ENCODE measurements around the gene ZHX3. TPM values are rescaled to one million over a fixed set of nuclear protein-coding genes. Genes with fewer than 3 reads are reported as not detected.

Gene ZHX3
- total and polyA plus RNA-seq, 2 donors (not counting 1 experiment from before 2014, with no cell fraction given), result 4.3 to 22.2 TPM

DNA sequence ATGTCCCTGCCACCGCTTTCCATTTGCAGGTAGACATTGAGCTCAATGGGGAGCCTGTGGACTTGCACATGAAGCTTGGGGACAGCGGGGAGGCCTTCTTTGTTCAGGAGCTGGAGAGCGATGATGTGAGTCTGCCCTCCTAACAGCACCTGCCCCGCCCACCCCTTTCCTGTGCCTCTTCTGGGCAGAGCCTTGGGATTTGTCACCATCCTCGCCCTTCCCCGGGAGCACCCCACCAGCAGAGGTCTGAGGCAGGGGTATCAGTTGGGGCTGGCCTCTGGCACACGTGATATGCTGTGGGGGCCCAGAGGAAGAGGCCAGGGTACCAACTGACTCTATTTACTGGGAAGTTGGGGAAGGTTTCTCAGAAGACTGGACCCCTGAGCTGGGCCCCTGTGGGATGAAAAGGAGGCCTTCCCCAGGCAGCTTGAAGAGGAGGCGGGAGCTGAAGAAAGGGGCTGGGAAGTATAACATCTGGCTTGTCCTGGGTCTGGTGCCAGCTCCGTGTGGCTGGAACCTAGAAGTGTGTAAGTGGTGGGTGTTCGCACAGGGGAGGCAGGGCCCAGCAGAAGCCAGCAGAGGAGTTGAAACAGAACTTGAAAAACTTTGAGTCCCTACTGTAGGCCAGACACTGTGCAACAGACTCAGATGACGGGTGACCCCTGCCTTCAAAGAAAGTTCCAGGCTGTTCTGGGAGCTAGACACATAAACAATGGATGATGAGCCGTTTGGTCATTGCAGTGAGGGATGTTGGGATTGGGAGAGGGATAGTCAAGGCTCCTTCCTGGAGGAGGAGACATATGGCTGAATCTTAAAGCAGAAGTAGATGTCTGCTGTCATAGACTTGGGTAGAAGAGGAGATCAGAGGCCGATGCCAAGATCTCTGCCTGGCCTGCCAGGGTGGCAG lies 30.2 kb upstream of the ZHX3 start:
- TF ChIP-seq, protein P1, sequence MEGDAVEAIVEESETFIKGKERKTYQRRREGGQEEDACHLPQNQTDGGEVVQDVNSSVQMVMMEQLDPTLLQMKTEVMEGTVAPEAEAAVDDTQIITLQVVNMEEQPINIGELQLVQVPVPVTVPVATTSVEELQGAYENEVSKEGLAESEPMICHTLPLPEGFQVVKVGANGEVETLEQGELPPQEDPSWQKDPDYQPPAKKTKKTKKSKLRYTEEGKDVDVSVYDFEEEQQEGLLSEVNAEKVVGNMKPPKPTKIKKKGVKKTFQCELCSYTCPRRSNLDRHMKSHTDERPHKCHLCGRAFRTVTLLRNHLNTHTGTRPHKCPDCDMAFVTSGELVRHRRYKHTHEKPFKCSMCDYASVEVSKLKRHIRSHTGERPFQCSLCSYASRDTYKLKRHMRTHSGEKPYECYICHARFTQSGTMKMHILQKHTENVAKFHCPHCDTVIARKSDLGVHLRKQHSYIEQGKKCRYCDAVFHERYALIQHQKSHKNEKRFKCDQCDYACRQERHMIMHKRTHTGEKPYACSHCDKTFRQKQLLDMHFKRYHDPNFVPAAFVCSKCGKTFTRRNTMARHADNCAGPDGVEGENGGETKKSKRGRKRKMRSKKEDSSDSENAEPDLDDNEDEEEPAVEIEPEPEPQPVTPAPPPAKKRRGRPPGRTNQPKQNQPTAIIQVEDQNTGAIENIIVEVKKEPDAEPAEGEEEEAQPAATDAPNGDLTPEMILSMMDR (IDR thresholded peaks at IDR 0.05), result no peak
- no peak for TF ChIP-seq EZH2 (IDR thresholded peaks at IDR 0.05; ENCODE audit: borderline replicate concordance, insufficient read depth, low read depth, low read length, poor library complexity, severe bottlenecking)
- DNase-seq (no peak), ATAC-seq (ENCODE audit: low read depth) (no peak)
- Histone ChIP-seq H3K4me3 (ENCODE audit: control extremely low read depth in 1 of 5, extremely low read depth in 1 of 5, insufficient read depth in 1 of 5, low read depth in 2 of 5, low read length in 4 of 5) (no peak overlapping the region), H3K4me2 (replicated peaks; ENCODE audit: low read depth, low read length, poor library complexity, severe bottlenecking) (no peak overlapping the region), H3K27ac (ENCODE audit: low read length in 2 of 2) (no peak overlapping the region), H2AFZ (ENCODE audit: insufficient read depth, low read depth, low read length, poor library complexity, severe bottlenecking) (no peak overlapping the region), H4K20me1 (ENCODE audit: control insufficient read depth, insufficient read depth, low read length, poor library complexity, severe bottlenecking) (no peaks in the 10 kb centered on the region), H3K9me3 (ENCODE audit: control extremely low read depth in 1 of 3, control insufficient read depth in 2 of 3, insufficient read depth in 1 of 3, low read length in 2 of 3) (no peaks in the 10 kb centered on the region), H3K36me3 (replicated peaks in 1 of 2; ENCODE audit: control extremely low read depth in 1 of 2, control insufficient read depth in 1 of 2, extremely low read depth in 1 of 2, insufficient read depth in 2 of 2, low read length in 1 of 2) (no peaks in the 10 kb centered on the region), H3K9ac (ENCODE audit: low read length) (no peak overlapping the region), H3K27me3 (replicated peaks in 1 of 4; ENCODE audit: control extremely low read depth in 1 of 4, control insufficient read depth in 3 of 4, insufficient read depth in 4 of 4, low read length in 3 of 4) (no peaks in the 10 kb centered on the region), H3K4me1 (ENCODE audit: control insufficient read depth in 2 of 2, insufficient read depth in 2 of 2, low read length in 2 of 2) (no peaks in the 10 kb centered on the region), H3K79me2 (ENCODE audit: control insufficient read depth, insufficient read depth, low read length) (no peaks in the 10 kb centered on the region)
- intact Hi-C loops (cut with micrococcal nuclease), result no loop called here
- ChIA-PET POLR2A (no interaction called here), CTCF (interaction anchor here (1.2 to 1.6 kb wide), 3 partner anchors 175 to 382 kb away, joined by 3 to 5 read pairs (median 5); no protein-coding TSS in a partner anchor)
- Mint-ChIP-seq H3K27me3 (peaks cover 8% of the 10 kb centered on the region), H3K9me3 (ENCODE audit: insufficient read depth) (no peaks in the 10 kb centered on the region), H3K27ac (no peak overlapping the region), H3K4me1 (no peaks in the 10 kb centered on the region), H3K4me3 (no peak overlapping the region)
- 87% methylated on average over 11 of the region's 13 CpGs for WGBS (ENCODE audit: insufficient coverage)

DNA sequence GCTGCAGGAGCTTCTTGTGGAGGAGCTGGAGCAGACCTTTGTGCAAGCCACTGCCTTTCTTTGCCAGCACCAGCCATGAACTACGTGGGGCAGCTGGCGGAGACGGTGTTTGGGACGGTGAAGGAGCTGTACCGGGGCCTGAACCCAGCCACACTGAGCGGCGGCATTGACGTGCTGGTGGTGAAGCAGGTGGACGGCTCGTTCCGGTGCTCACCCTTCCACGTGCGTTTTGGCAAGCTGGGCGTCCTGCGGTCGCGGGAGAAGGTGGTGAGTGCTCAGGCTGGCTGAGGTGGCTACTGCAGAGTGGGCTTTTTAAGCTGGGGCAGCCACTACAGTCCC lies 28.2 kb upstream of the ZHX3 start:
- Mint-ChIP-seq H3K9me3 (ENCODE audit: insufficient read depth) (no peaks in the 10 kb centered on the region), H3K27ac (no peak overlapping the region), H3K4me3 (no peak overlapping the region), H3K27me3 (peaks cover 8% of the 10 kb centered on the region), H3K4me1 (no peaks in the 10 kb centered on the region)
- 92% methylated on average over 17 of the region's 17 CpGs for WGBS (ENCODE audit: insufficient coverage)
- ChIA-PET CTCF (no interaction called here), POLR2A (no interaction called here)
- H3K9ac ChIP-seq (ENCODE audit: low read length), result no peak overlapping the region
- DNase-seq (no peak), ATAC-seq (ENCODE audit: low read depth) (no peak)
- H3K27ac ChIP-seq (ENCODE audit: low read length in 2 of 2), result no peak overlapping the region
- no peaks in the 10 kb centered on the region for H3K36me3 ChIP-seq (replicated peaks in 1 of 2; ENCODE audit: control extremely low read depth in 1 of 2, control insufficient read depth in 1 of 2, extremely low read depth in 1 of 2, insufficient read depth in 2 of 2, low read length in 1 of 2)
- H2AFZ ChIP-seq (ENCODE audit: insufficient read depth, low read depth, low read length, poor library complexity, severe bottlenecking), result no peak overlapping the region
- H3K9me3 ChIP-seq (ENCODE audit: control extremely low read depth in 1 of 3, control insufficient read depth in 2 of 3, insufficient read depth in 1 of 3, low read length in 2 of 3), result no peaks in the 10 kb centered on the region
- TF ChIP-seq EZH2 (IDR thresholded peaks at IDR 0.05; ENCODE audit: borderline replicate concordance, insufficient read depth, low read depth, low read length, poor library complexity, severe bottlenecking), result no peak
- TF ChIP-seq, protein P1 (IDR thresholded peaks at IDR 0.05), result no peak
- H3K4me1 ChIP-seq (ENCODE audit: control insufficient read depth in 2 of 2, insufficient read depth in 2 of 2, low read length in 2 of 2), result peaks cover under 1 to 3% of the 10 kb centered on the region in 2 donors
- H3K4me2 ChIP-seq (replicated peaks; ENCODE audit: low read depth, low read length, poor library complexity, severe bottlenecking), result no peak overlapping the region
- H3K79me2 ChIP-seq (ENCODE audit: control insufficient read depth, insufficient read depth, low read length), result no peaks in the 10 kb centered on the region
- no peaks in the 10 kb centered on the region for H4K20me1 ChIP-seq (ENCODE audit: control insufficient read depth, insufficient read depth, low read length, poor library complexity, severe bottlenecking)
- intact Hi-C loops (cut with micrococcal nuclease), result no loop called here
- no peaks in the 10 kb centered on the region for H3K27me3 ChIP-seq (replicated peaks in 1 of 4; ENCODE audit: control extremely low read depth in 1 of 4, control insufficient read depth in 3 of 4, insufficient read depth in 4 of 4, low read length in 3 of 4)
- no peak overlapping the region for H3K4me3 ChIP-seq (ENCODE audit: control extremely low read depth in 1 of 5, extremely low read depth in 1 of 5, insufficient read depth in 1 of 5, low read depth in 2 of 5, low read length in 4 of 5)

All from B cell (primary cell).